CD8-positive, alpha-beta memory T cell (primary cell): ENCODE results near the gene SGSM1. TPM values are rescaled to one million over a fixed set of nuclear protein-coding genes. Genes with fewer than 3 reads are reported as not detected.

Experiments
- CTCF ChIA-PET: fragments of 350-600 bp; sonication (Branson Sonifier 250); formaldehyde crosslinking; loops from one replicate; lab custom pipeline; 2021; ENCODE audit warnings: antibody characterized with exemption; lab: Charles Lee
- POLR2A ChIA-PET: fragments of 350-600 bp; sonication (Branson Sonifier 250); formaldehyde crosslinking; loops from one replicate; lab custom pipeline; 2021; ENCODE audit warnings: antibody characterized with exemption; lab: Charles Lee
- DNase-seq, 5 donors: peaks; one replicate each; pipeline versions ENCODE4 v3.0.0 to v3.0.0-alpha.2; 2020 to 2022; ENCODE audit warnings: mixed read lengths in 1 of 5
- H3K27ac ChIP-seq: one replicate; pipeline ENCODE4 v1.7.0; 2013; ENCODE audit warnings: low read depth, mild to moderate bottlenecking, low read length, moderate library complexity
- H3K27me3 ChIP-seq: 2 replicates; pipeline ENCODE4 v1.7.0; 2013; ENCODE audit warnings: low read length, mild to moderate bottlenecking; ENCODE audit not compliant: insufficient read depth, poor library complexity, severe bottlenecking
- H3K36me3 ChIP-seq: 2 replicates; pipeline ENCODE4 v1.7.0; 2013; ENCODE audit warnings: mild to moderate bottlenecking, low read length, moderate library complexity; ENCODE audit not compliant: insufficient read depth
- H3K4me1 ChIP-seq: 2 replicates; pipeline ENCODE4 v1.7.0; 2013; ENCODE audit warnings: mild to moderate bottlenecking, low read length, moderate library complexity; ENCODE audit not compliant: insufficient read depth
- H3K4me3 ChIP-seq: 2 replicates; pipeline ENCODE4 v1.7.0; 2013; ENCODE audit warnings: mild to moderate bottlenecking, low read length
- H3K9me3 ChIP-seq: 2 replicates; pipeline ENCODE4 v1.7.0; 2013; ENCODE audit warnings: mild to moderate bottlenecking, low read length
- H3K27ac Mint-ChIP-seq, 8 donors: one replicate each; pipeline ENCODE4 v1.8.0; 2020 to 2021; ENCODE audit warnings: mixed read lengths in 8 of 8, mild to moderate bottlenecking in 6 of 8, inconsistent platforms in 3 of 8, moderate library complexity in 3 of 8
- H3K27me3 Mint-ChIP-seq, 2 donors: one replicate each; pipeline ENCODE4 v1.8.0; 2020 to 2021; ENCODE audit warnings: mixed read lengths in 2 of 2, mild to moderate bottlenecking in 1 of 2, moderate library complexity in 1 of 2
- H3K36me3 Mint-ChIP-seq, 3 donors: one replicate each; pipeline ENCODE4 v1.8.0; 2020 to 2021; ENCODE audit warnings: mixed read lengths in 3 of 3, inconsistent platforms in 1 of 3, mild to moderate bottlenecking in 1 of 3
- H3K4me1 Mint-ChIP-seq, 3 donors: one replicate each; pipeline ENCODE4 v1.8.0; 2020 to 2021; ENCODE audit warnings: mixed read lengths in 3 of 3, inconsistent platforms in 1 of 3, mild to moderate bottlenecking in 1 of 3
- H3K4me3 Mint-ChIP-seq, 7 donors: one replicate each; pipeline ENCODE4 v1.8.0; 2020 to 2021; ENCODE audit warnings: mixed read lengths in 7 of 7, mild to moderate bottlenecking in 6 of 7, moderate library complexity in 4 of 7, inconsistent platforms in 2 of 7
- H3K9me3 Mint-ChIP-seq, 5 donors: one replicate each; pipeline ENCODE4 v1.8.0; 2020 to 2022; ENCODE audit warnings: mixed read lengths in 5 of 5, mild to moderate bottlenecking in 3 of 5, moderate library complexity in 2 of 5, inconsistent platforms in 1 of 5
- polyA plus RNA-seq: library from polyadenylated mRNA; unstranded; fragments of 300-500 nt; fragmentation: Illumina TruSeq; gene quantifications from one replicate; pipeline ENCODE4 v1.2.3, GENCODE V29; 2021
- total RNA-seq, 2 experiments: library from RNA; stranded (reverse); gene quantifications; one replicate each; pipeline ENCODE4 v1.2.3, GENCODE V29; 2021

Gene SGSM1
- total and polyA plus RNA-seq, 3 experiments from 2014 or later = 0.09 to 0.31 (median 0.28) TPM

DNA sequence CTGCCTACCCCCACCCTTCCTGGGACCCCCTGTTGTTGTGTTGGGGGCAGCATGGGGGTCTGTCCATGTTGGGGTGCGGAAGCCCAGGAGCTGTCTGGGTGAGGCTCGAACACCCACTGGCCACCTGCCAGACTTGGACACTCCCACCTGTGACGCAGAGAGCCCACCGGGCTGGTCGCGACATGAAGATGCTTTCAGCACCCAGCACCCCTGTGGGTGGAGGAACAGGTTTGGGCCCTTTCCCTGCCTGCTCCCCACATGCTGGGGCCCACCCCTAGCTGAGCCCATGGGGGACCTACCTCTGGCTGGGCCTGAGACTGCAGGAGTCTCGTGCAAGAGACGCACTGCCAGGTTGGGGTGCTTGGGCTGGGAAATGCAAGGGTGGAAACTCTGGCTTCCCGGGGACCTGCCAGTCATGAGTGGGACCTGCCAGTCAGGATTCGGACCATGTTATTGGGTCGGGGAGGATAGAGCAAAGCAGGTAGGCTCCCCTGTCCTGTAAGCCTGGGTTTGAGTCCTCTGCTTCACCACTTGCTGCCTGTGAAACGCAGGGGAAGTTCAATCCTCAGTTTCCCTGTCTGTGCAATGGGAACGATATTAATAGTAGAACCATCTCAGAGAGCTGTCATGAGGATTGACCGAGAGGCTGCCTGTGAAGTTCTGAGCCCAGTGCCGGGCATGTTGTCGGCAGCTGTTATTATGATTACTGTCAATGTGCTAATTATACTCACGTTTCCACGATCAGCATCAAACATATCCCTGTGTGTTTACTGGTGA lies 170.6 kb downstream of the SGSM1 start:
- H3K36me3 Mint-ChIP-seq = no peaks in the 10 kb centered on the region
- DNase-seq = no peak
- H3K9me3 ChIP-seq = no peaks in the 10 kb centered on the region
- no peaks in the 10 kb centered on the region for H3K27me3 ChIP-seq
- no peaks in the 10 kb centered on the region for H3K36me3 ChIP-seq
- H3K4me1 Mint-ChIP-seq = no peaks in the 10 kb centered on the region
- H3K4me3 ChIP-seq = no peak overlapping the region
- no peaks in the 10 kb centered on the region for H3K9me3 Mint-ChIP-seq
- H3K27ac Mint-ChIP-seq = no peak overlapping the region
- no peak overlapping the region for H3K4me3 Mint-ChIP-seq
- CTCF ChIA-PET = no interaction called here
- H3K4me1 ChIP-seq = no peaks in the 10 kb centered on the region
- peaks cover 0 to 3% of the 10 kb centered on the region in 2 donors for H3K27me3 Mint-ChIP-seq
- H3K27ac ChIP-seq = no peak overlapping the region
- POLR2A ChIA-PET = no interaction called here

Other genes starting within 250 kb of the SGSM1 start
- 1 to 10 TPM in 1 of 2 experiments, under 1 TPM in 1; 0.84 to 1.4 TPM for gene LRRC75B, start 213.1 kb upstream of the SGSM1 start, total RNA-seq
- not detected for gene LRRC75B, start 213.1 kb upstream of the SGSM1 start, polyA plus RNA-seq
- gene GGT1, start 203.0 kb upstream of the SGSM1 start, total RNA-seq = 10 to 100 TPM; 36.9 to 39.1 TPM
- 12.1 TPM for gene GGT1, start 203.0 kb upstream of the SGSM1 start, polyA plus RNA-seq
- gene PIWIL3, start 31.5 kb upstream of the SGSM1 start, total RNA-seq = not detected
- not detected for gene PIWIL3, start 31.5 kb upstream of the SGSM1 start, polyA plus RNA-seq
- not detected for gene LHFPL7, start 140.5 kb downstream of the SGSM1 start, total RNA-seq
- not detected for gene LHFPL7, start 140.5 kb downstream of the SGSM1 start, polyA plus RNA-seq
- 10 to 100 TPM; 13.8 to 14.7 TPM for gene KIAA1671, start 146.5 kb downstream of the SGSM1 start, total RNA-seq
- 2.6 TPM for gene KIAA1671, start 146.5 kb downstream of the SGSM1 start, polyA plus RNA-seq